KMS-11 (cell line): ENCODE data around the gene KRTAP2-4.
"Not testable (repeated sequence)": the region's sequence is repeated elsewhere in the genome, so short reads cannot be mapped to it uniquely, and the experiment has no call there.

Source experiments
- H2AFZ ChIP-seq: fragments of 200-600 bp; sonication (generic); 2 replicates; pipeline ENCODE4 v1.6.1; 2016; ENCODE audit warnings: antibody characterized with exemption, mixed run types, low read depth
- H3K27ac ChIP-seq: fragments of 200-600 bp; sonication (generic); 2 replicates; pipeline ENCODE4 v1.6.1; 2016; ENCODE audit warnings: mild to moderate bottlenecking, mixed run types
- H3K27me3 ChIP-seq: fragments of 200-600 bp; sonication (generic); 2 replicates; pipeline ENCODE4 v1.6.1; 2017; ENCODE audit warnings: mild to moderate bottlenecking, low read depth, mixed run types, moderate library complexity; ENCODE audit not compliant: insufficient read depth
- H3K36me3 ChIP-seq: fragments of 200-600 bp; sonication (generic); 2 replicates; pipeline ENCODE4 v1.6.1; 2017; ENCODE audit warnings: mild to moderate bottlenecking, mixed run types; ENCODE audit not compliant: insufficient read depth
- H3K4me1 ChIP-seq: fragments of 200-600 bp; sonication (generic); 2 replicates; pipeline ENCODE4 v1.6.1; 2016; ENCODE audit warnings: mild to moderate bottlenecking, low read depth, mixed run types; ENCODE audit not compliant: poor library complexity, severe bottlenecking
- H3K4me2 ChIP-seq: fragments of 200-600 bp; sonication (generic); 2 replicates; pipeline ENCODE4 v1.7.0; 2016; ENCODE audit warnings: mild to moderate bottlenecking, mixed run types
- H3K4me3 ChIP-seq: fragments of 200-600 bp; sonication (generic); IDR thresholded peaks from 2 replicates; pipeline ENCODE4 v1.6.1; 2017; ENCODE audit warnings: low read depth, low read length, mixed read lengths; ENCODE audit not compliant: insufficient read depth
- H3K79me2 ChIP-seq: fragments of 200-600 bp; sonication (generic); 2 replicates; pipeline ENCODE4 v1.6.1; 2016; ENCODE audit warnings: low read depth, mixed run types; ENCODE audit not compliant: insufficient read depth
- H3K9ac ChIP-seq: fragments of 200-600 bp; sonication (generic); 2 replicates; pipeline ENCODE4 v1.6.1; 2016; ENCODE audit warnings: mild to moderate bottlenecking, mixed run types
- H4K20me1 ChIP-seq: fragments of 200-600 bp; sonication (generic); 2 replicates; pipeline ENCODE4 v1.6.1; 2016; ENCODE audit warnings: mild to moderate bottlenecking, mixed run types; ENCODE audit not compliant: insufficient read depth
- CTCF ChIP-seq: fragments of 200-600 bp; sonication (generic); conservative IDR thresholded peaks from 2 replicates; pipeline ENCODE4 v1.6.1; 2017; ENCODE audit warnings: low read depth, mild to moderate bottlenecking, antibody characterized with exemption, low read length, moderate library complexity, mixed read lengths

Gene KRTAP2-4

GRCh38 chr17:41058741-41059140 lies 6.9 kb downstream of the KRTAP2-4 start:
- no peaks in the 10 kb centered on the region for H3K79me2 ChIP-seq
- no peaks in the 10 kb centered on the region for H3K36me3 ChIP-seq
- no peak overlapping the region for H3K4me3 ChIP-seq
- H3K27ac ChIP-seq: no peak overlapping the region
- no peak overlapping the region for H3K9ac ChIP-seq
- no peaks in the 10 kb centered on the region for H3K4me1 ChIP-seq
- H3K27me3 ChIP-seq: no peaks in the 10 kb centered on the region
- no peak overlapping the region for H2AFZ ChIP-seq
- H3K4me2 ChIP-seq: no peak overlapping the region
- H4K20me1 ChIP-seq: no peaks in the 10 kb centered on the region
- no peak for TF ChIP-seq CTCF

- TF ChIP-seq CTCF: no peak
- Histone ChIP-seq H3K27ac (no peak overlapping the region), H3K36me3 (no peaks in the 10 kb centered on the region), H3K4me3 (no peak overlapping the region), H3K4me2 (no peak overlapping the region), H2AFZ (no peak overlapping the region), H3K27me3 (no peaks in the 10 kb centered on the region), H4K20me1 (no peaks in the 10 kb centered on the region), H3K4me1 (no peaks in the 10 kb centered on the region), H3K79me2 (no peaks in the 10 kb centered on the region), H3K9ac (no peak overlapping the region)
Observed at GRCh38 chr17:41057547-41057946, 8.1 kb downstream of the KRTAP2-4 start.

- H3K4me3 ChIP-seq, H4K20me1 ChIP-seq, H3K36me3 ChIP-seq, H2AFZ ChIP-seq, H3K27ac ChIP-seq, H3K79me2 ChIP-seq, H3K4me2 ChIP-seq, H3K27me3 ChIP-seq, H3K9ac ChIP-seq, H3K4me1 ChIP-seq: not testable (repeated sequence)
Observed at GRCh38 chr17:41055130-41055529, 10.5 kb downstream of the KRTAP2-4 start, which contains the start of gene KRTAP2-2. Gene KRTAP2-2 (minus strand): TSS chr17:41055230. CDS start chr17:41055211, 19 bp downstream.

- H3K4me3 ChIP-seq, H3K36me3 ChIP-seq, H3K9ac ChIP-seq, H3K4me2 ChIP-seq, H3K27me3 ChIP-seq, H2AFZ ChIP-seq, H3K79me2 ChIP-seq, H3K4me1 ChIP-seq, H3K27ac ChIP-seq, H4K20me1 ChIP-seq: not testable (repeated sequence)
Observed at GRCh38 chr17:41054556-41054955, 11.1 kb downstream of the KRTAP2-4 start.

GRCh38 chr17:41054025-41054424 lies 11.7 kb downstream of the KRTAP2-4 start:
- Histone ChIP-seq H3K27me3 (no peaks in the 10 kb centered on the region), H3K79me2 (no peaks in the 10 kb centered on the region), H2AFZ (no peak overlapping the region), H3K4me1 (no peaks in the 10 kb centered on the region), H4K20me1 (no peaks in the 10 kb centered on the region), H3K36me3 (no peaks in the 10 kb centered on the region), H3K27ac (no peak overlapping the region), H3K4me2 (no peak overlapping the region), H3K9ac (no peak overlapping the region), H3K4me3 (no peak overlapping the region)
- TF ChIP-seq CTCF: no peak
